ENCODE measurements around the gene THOC7. TPM values are rescaled to one million over a fixed set of nuclear protein-coding genes. Genes with fewer than 3 reads are reported as not detected.

The THOC7 gene
- total RNA-seq, 4 donors from 2014 or later = 32.2 to 77.4 (median 47.9) TPM

DNA sequence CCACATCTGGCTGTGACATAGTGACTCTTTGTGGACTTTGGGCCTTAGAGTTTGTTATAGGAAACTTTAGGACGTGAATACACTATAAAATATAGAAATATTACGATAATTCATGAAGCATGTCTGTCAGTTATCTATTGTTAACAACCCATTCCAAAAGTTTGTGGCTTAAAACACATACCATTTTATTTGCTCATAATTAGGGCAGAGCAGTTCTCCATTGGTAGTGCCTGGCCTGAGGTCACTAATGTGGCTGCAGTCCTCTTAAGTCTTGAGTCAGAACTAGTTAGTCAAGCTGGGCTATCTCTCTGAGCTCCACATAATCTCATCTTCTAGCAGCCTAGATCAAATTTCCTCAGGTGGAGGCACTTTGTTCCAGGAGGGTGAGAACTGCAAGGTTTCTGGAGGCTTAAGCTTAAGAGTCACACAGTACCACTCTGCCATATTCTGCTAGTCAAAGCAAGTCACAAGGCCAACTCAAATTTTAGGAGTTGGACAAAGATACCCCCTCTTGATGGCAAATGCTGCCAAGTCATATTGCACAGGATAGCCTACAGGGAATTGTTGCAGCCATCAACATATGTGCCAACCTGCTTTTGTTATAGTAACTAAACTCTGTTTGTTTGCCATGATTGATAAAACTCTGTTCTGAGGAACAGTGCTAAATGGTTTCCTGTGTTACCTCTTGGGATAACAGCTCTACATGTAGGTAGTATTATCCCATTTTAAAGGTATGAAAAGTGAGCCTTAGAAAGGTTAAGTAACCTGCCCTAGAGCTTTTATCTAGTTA is 8.7 kb upstream of the THOC7 start:
- Histone ChIP-seq H3K9me3 (no peaks in the 10 kb centered on the region), H3K27ac (no peak overlapping the region), H3K27me3 (no peaks in the 10 kb centered on the region), H3K4me3 (no peak overlapping the region), H3K4me1 (peaks cover 0 to 27% (median 0%) of the 10 kb centered on the region in 4 donors), H3K36me3 (no peaks in the 10 kb centered on the region)
- DNase-seq (ENCODE audit: low spot score in 2 of 2) = no peak
- TF ChIP-seq POLR2A (IDR thresholded peaks at IDR 0.05) (no peak), EP300 (IDR thresholded peaks at IDR 0.05) (no peak)
- TF ChIP-seq, protein P1, sequence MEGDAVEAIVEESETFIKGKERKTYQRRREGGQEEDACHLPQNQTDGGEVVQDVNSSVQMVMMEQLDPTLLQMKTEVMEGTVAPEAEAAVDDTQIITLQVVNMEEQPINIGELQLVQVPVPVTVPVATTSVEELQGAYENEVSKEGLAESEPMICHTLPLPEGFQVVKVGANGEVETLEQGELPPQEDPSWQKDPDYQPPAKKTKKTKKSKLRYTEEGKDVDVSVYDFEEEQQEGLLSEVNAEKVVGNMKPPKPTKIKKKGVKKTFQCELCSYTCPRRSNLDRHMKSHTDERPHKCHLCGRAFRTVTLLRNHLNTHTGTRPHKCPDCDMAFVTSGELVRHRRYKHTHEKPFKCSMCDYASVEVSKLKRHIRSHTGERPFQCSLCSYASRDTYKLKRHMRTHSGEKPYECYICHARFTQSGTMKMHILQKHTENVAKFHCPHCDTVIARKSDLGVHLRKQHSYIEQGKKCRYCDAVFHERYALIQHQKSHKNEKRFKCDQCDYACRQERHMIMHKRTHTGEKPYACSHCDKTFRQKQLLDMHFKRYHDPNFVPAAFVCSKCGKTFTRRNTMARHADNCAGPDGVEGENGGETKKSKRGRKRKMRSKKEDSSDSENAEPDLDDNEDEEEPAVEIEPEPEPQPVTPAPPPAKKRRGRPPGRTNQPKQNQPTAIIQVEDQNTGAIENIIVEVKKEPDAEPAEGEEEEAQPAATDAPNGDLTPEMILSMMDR (IDR thresholded peaks at IDR 0.05) = no peak
- WGBS, 2 donors = 73 to 95% methylated on average over 2 of the region's 2 CpGs

DNA sequence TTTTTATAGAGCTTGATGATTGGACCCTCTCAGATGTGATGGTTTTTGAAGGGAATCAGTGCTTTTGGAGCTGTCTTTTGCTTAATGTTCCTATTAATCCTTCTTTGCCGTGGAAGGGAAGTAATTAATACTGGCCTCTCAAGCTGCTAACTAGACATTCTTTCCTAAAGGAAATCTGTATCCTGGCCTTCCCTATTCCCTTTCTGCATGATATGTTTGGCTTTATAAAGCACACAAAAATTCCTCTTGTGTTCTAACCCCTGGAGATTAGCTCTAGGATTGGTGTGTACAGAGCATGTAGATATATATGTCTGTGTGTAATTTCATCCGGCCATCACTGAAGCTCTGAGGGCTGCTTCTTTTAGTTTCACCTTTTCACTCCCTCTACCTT is 7.0 kb upstream of the THOC7 start:
- Histone ChIP-seq H3K4me1 (peaks cover 0 to 15% (median 0%) of the 10 kb centered on the region in 4 donors), H3K36me3 (no peaks in the 10 kb centered on the region), H3K9me3 (no peaks in the 10 kb centered on the region), H3K4me3 (no peak overlapping the region), H3K27ac (no peak overlapping the region), H3K27me3 (no peaks in the 10 kb centered on the region)
- TF ChIP-seq EP300 (IDR thresholded peaks at IDR 0.05) = no peak
- TF ChIP-seq POLR2A (IDR thresholded peaks at IDR 0.05) = no peak
- TF ChIP-seq, protein P1 (IDR thresholded peaks at IDR 0.05) = no peak
- DNase-seq (ENCODE audit: low spot score in 2 of 2) = no peak
- 64 to 65% methylated on average over 2 of the region's 2 CpGs for WGBS, 2 donors

DNA sequence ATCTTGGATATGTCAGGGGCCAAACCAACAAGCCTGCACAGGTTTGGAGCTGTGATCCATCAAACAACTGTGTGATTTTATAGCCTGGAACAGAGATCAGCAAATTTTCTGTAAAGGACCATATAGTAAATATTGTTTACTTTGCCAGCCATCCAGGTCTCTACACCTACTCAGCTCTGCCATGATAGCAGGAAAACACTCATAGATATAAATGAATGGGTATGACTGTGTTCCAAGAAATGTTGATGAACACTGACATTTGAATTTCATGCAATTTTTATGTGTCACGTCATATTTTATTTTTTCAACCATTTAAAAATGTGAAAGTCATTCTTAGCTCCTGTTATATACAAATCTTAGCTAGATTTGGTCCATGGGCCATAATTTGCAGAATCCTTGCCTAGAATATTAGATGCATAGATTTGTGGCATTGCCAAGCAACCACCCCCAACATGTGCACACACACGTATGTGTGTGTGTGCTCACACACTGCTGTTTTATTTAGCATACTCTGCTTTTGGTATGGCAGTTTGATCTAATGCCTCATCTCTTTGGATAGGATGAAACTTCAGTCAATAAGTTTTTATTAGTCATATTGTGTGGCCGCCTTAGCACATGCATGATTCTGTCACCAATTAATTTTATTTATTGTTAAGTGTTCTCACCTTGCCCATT is 6.5 kb upstream of the THOC7 start:
- WGBS, 2 donors = 66 to 74% methylated on average over 3 of the region's 3 CpGs
- Histone ChIP-seq H3K27me3 (no peaks in the 10 kb centered on the region), H3K27ac (no peak overlapping the region), H3K9me3 (no peaks in the 10 kb centered on the region), H3K36me3 (no peaks in the 10 kb centered on the region), H3K4me1 (peaks cover 0 to 20% (median 1%) of the 10 kb centered on the region in 4 donors), H3K4me3 (no peak overlapping the region)
- TF ChIP-seq POLR2A (IDR thresholded peaks at IDR 0.05) (no peak), EP300 (IDR thresholded peaks at IDR 0.05) (no peak)
- TF ChIP-seq, protein P1 (IDR thresholded peaks at IDR 0.05) = no peak
- DNase-seq (ENCODE audit: low spot score in 2 of 2) = no peak

DNA sequence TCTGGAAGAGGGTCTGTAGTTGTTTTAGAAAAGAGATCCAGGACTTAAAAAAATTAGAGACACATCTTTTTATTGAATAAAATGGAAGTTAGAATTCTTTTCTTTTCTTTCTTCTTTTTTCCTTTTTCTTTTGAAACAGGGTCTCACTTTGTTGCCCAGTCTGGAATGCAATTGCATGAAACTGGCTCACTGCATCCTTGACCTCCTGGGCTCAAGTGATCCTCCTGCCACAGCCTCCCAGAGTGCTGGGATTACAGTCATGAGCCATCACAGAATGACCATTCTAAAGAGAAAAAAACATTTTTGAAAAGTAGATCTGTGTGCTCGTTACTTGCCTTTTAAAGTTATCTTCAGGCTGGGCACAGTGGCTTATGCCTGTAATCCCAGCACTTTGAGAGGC is 3.6 kb upstream of the THOC7 start:
- H3K9me3 ChIP-seq = no peaks in the 10 kb centered on the region
- 90 to 92% methylated on average over 1 of the region's 1 CpG for WGBS, 2 donors
- DNase-seq (ENCODE audit: low spot score in 2 of 2) = no peak
- no peaks in the 10 kb centered on the region for H3K27me3 ChIP-seq
- peaks cover 0 to 31% (median 8%) of the 10 kb centered on the region in 4 donors for H3K4me1 ChIP-seq
- no peaks in the 10 kb centered on the region for H3K36me3 ChIP-seq
- no peak overlapping the region for H3K4me3 ChIP-seq
- H3K27ac ChIP-seq = no peak overlapping the region
- TF ChIP-seq POLR2A (IDR thresholded peaks at IDR 0.05) = no peak
- TF ChIP-seq, protein P1 (IDR thresholded peaks at IDR 0.05) = no peak
- TF ChIP-seq EP300 (IDR thresholded peaks at IDR 0.05) = no peak

DNA sequence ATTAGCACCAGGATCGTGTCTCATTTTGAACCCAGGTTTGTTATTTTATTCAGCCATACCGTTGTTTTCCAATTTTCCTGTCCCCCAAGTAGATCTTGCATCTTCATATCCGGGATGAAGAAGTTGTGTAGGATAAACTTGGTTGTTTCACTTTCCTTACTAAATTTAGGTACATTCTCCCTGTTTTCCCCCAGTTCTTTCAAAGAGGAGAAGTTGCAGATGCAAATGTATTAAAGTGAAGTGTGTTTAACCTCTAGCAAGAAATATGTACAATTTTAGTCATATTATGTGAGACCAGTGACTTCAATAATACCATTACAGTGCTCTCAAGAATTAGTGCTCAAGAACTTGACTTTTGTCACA is 1.3 kb upstream of the THOC7 start:
- peak overlapping the region; percentile 67 to 96 (median 95) for H3K27ac ChIP-seq
- no peaks in the 10 kb centered on the region for H3K27me3 ChIP-seq
- no peaks in the 10 kb centered on the region for H3K9me3 ChIP-seq
- TF ChIP-seq EP300 (IDR thresholded peaks at IDR 0.05) (no peak), POLR2A (IDR thresholded peaks at IDR 0.05) (no peak)
- WGBS, 2 donors = 2 to 6% methylated on average over 3 of the region's 3 CpGs
- DNase-seq (ENCODE audit: low spot score in 2 of 2) = no peak
- peak overlapping the region; percentile 81 to 99 (median 98) for H3K4me3 ChIP-seq
- no peaks in the 10 kb centered on the region for H3K36me3 ChIP-seq
- peaks cover 0 to 37% (median 8%) of the 10 kb centered on the region in 4 donors for H3K4me1 ChIP-seq
